SH-SY5Y (cell line): ENCODE data around the gene RXRA.

Experiments used
- GATA2 ChIP-seq: IDR thresholded peaks from 2 replicates; pipeline ENCODE4 v1.6.1; 2011; ENCODE audit warnings: mild to moderate bottlenecking, low read depth, low read length
- GATA3 ChIP-seq: IDR thresholded peaks from 2 replicates; pipeline ENCODE4 v1.6.1; 2011; ENCODE audit warnings: low read depth, mild to moderate bottlenecking, low read length, moderate library complexity

DNA sequence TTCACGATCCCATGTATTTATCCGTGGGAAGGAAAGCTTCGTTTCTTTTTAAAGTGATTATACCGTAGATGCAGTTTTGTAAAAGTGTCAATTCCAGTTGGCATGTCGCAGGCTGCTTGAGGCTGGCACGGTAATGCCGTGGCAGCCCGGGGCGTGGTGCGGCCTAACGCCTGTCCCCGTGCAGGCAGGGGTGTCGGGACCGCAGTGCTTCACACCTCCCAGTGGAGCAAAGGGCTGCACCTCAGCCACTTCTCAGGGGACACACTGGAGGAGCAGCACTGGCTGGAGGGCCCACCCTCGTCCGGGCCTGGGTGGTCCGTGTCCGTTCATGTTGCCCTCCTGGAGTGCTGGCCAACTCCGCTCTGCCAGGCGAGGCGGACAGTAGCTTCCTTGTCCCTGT is 103.2 kb downstream of the RXRA start:
- no peak for TF ChIP-seq GATA3
- TF ChIP-seq GATA2, result no peak
